ENCODE data around the gene TEKT5.
"Not testable (repeated sequence)": the region's sequence is repeated elsewhere in the genome, so short reads cannot be mapped to it uniquely, and the experiment has no call there.

Gene TEKT5

DNA sequence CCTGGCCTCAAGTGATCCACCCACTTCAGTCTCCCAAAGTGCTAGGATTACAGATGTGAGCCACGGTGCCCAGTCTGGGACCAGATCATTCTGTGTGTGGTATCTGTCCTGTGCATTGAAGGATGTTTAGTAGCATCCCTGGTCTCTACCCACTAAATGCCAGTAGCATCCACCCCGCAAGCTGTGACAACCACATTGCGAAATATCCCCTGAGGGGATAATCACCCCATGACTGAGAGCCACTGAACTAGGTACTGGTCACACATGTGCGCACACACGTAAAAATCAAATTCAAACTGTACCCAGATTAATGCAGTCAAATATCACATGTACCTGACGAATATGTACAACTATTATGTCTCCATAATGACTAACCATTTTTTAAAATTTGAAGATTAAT is 35.8 kb downstream of the TEKT5 start:
- no peak for DNase-seq (ENCODE audit: low spot score)

DNA sequence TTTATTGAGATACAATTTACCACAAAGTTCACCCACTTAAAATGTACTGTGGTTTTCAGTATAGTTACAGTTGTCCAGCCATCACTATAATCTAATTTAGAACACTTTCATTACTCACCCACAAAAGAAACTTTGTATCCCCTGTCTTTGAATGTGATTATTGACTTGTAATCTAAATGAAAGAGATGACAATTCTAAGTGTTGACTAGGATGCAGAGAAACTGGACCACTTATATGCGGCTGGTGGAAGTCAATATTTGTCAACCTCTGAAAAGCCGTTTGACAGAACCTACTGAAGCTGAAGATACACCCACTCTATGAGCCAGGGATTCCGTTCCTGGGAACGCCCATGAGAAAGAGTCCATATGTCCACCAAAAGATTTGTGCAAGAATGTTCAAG is 36.8 kb downstream of the TEKT5 start:
- DNase-seq (ENCODE audit: low spot score) = no peak

DNA sequence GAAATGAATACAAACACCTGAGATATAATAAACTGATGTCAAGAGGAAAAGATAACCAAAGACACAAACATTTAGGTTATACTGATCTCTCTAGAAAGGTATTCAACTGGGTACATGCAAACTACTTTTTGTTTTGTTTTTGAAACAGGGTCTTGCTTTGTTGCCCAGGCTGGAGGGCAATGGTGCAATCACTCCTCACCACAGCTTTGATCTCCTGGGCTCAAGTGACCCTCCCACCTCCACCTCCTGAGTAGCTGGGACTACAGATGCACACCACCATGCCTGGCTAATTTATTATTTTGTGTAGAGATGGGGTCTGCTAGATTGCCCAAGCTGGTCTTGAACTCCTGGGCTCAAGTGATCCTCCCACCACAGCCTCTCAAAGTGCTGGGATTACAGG is 38.1 kb downstream of the TEKT5 start:
- DNase-seq (ENCODE audit: low spot score) = no peak

- no peak for DNase-seq (ENCODE audit: low spot score)
These were observed 39.2 kb downstream of the TEKT5 start for GRCh38 chr16:10655415-10655977.

DNA sequence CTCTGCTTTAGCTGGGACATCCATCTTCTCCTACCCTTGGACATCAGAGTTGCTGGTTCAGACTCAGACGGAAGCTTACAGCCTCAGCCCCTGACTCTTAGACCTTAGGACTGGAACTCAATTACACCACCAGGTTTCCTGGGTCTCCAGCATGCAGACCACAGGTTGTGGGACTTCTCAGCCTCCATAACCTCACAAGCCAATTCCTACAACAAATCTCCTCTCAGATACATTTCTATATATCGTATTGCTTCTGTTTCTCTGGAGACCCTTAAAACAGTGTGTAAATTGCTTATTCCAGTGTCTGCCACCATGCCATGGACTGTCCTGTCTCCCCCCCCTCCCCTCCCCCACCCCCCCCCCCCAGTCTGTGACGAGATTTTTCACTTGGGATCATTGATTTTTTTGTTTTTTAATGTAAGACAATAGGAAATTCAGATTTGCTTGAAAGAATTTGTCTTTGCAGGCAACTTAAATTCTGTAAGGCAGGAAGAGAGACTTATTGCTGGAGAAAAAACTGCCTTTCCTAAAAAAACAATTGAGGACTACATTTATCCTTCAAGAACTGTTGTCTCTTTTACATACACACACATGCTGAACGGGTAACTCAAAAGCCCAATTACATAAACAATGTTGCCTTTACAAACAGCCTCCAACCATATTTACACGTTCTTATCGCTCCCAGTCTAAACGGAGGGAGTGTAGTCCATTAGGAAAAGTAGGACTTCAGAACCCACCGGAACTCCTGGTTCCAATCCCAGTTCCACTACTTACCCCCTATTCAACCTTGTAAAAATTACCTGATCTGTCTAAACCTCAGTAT is 39.9 kb downstream of the TEKT5 start:
- no peak for DNase-seq (ENCODE audit: low spot score)

- DNase-seq (ENCODE audit: low spot score) = no peak
These were observed 41.8 kb downstream of the TEKT5 start for GRCh38 chr16:10652730-10653590.

DNA sequence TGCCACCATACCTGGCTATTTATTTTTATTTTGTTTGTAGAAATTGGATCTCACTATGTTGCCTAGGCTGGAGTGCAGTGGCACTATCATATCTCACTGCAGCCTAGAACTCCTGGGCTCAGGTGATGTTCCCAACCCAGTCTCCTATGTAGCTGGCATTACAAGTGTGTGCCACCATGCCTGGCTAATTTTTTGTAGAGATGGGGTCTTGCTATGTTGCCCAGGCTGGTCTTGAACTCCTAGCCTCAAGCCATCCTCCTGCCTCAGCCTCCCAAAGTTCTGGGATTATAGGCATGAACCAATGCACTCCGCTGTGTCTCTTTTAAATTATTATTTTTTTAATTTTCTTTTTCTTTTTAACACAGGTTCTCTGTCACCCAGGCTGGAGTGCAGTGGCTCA is 45.6 kb downstream of the TEKT5 start:
- not testable (repeated sequence) for DNase-seq (ENCODE audit: low spot score)

DNA sequence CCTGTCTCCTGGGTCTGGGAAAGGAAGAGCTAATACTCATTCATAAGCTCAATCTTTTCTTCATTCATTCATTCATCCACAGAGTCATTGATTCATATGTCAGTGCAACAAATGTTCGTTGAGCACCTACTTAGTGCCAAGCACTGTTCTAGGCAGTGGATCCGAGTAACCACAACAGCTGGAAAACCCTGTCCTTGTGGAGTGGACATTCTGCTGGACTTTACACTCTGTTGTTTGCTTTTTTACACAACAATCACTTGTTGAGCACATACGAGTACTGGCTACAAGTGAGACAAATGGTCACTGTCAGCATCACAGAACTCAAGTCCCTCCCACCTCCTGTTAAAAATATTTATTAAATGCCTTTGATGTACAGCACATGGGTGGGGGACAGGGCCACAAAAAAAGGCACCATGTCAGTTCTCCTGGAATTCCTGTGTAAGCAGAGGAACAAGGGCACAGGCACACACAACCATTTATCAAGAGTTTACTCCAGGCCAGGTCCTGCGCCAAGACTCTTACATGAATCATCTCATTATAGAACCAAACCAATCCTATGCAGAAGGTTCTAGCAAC is 46.9 kb downstream of the TEKT5 start:
- DNase-seq (ENCODE audit: low spot score) = no peak

- DNase-seq (ENCODE audit: low spot score) = no peak
These were observed 47.4 kb downstream of the TEKT5 start for GRCh38 chr16:10647264-10647720.

DNA sequence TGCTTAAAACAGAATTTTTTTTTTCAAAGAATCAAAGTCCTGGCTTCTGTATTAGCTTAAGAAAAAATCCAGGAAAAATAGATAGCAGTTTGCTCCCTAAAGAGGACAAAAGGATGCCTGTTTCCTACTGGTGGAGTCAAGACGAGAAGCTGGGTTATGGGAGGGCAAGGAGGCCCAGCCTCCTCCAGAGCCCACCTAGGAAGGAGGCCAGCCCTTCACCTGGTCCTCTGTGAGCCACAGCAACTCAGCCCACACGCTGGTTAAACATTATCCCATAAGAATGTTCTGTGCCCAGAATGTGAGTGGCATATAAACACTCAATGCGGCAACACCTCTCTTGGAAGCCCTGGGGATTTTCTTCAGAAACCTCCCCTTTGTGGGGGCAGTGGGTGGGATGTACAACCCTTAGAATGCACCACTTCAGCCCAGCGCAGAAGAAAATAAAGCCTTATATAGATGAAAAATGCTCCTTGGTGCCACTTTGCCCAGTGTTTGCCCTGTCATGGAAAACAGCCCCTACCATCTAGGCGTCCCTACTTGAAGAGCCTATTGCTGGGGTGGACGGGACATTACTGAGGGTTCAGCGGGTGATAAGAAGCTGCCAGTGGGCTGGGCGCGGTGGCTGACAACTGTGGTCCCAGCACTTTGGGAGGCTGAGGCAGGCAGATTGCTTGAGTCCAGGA is 48.0 kb downstream of the TEKT5 start:
- no peak for DNase-seq (ENCODE audit: low spot score)

GRCh38 chr16:10646228-10646580 is 48.5 kb downstream of the TEKT5 start:
- no peak for DNase-seq (ENCODE audit: low spot score)

GRCh38 chr16:10644092-10644491 is 50.6 kb downstream of the TEKT5 start:
- DNase-seq (ENCODE audit: low spot score) = no peak

GRCh38 chr16:10642964-10643363 is 51.8 kb downstream of the TEKT5 start:
- no peak for DNase-seq (ENCODE audit: low spot score)

- no peak for DNase-seq (ENCODE audit: low spot score)
These were observed 52.5 kb downstream of the TEKT5 start for GRCh38 chr16:10641953-10642949.

- DNase-seq (ENCODE audit: low spot score) = no peak
These were observed 53.2 kb downstream of the TEKT5 start for GRCh38 chr16:10641555-10641952.

DNA sequence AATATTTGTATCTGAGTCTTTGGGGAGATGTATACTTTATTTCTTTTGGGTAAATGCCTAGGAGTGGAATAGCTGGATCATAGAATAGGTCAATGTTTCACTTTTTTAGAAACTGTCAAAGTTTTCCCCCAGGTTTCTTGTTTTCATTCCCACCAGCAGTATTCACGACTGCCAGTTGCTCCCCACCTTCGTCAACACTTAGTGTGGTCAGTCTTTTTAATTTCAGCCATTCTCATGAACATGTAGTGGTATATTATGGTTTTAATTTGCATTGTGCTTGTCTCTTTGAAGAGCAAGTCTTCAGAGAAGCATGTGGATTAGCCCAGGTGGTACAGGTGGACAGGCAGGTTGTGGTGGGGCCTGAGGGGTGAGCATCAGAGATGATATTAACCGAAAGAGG is 53.8 kb downstream of the TEKT5 start:
- no peak for DNase-seq (ENCODE audit: low spot score)

- DNase-seq (ENCODE audit: low spot score) = no peak
These were observed 56.6 kb downstream of the TEKT5 start for GRCh38 chr16:10638101-10638500.

- DNase-seq (ENCODE audit: low spot score) = no peak
These were observed 57.2 kb downstream of the TEKT5 start for GRCh38 chr16:10637337-10638037.

DNA sequence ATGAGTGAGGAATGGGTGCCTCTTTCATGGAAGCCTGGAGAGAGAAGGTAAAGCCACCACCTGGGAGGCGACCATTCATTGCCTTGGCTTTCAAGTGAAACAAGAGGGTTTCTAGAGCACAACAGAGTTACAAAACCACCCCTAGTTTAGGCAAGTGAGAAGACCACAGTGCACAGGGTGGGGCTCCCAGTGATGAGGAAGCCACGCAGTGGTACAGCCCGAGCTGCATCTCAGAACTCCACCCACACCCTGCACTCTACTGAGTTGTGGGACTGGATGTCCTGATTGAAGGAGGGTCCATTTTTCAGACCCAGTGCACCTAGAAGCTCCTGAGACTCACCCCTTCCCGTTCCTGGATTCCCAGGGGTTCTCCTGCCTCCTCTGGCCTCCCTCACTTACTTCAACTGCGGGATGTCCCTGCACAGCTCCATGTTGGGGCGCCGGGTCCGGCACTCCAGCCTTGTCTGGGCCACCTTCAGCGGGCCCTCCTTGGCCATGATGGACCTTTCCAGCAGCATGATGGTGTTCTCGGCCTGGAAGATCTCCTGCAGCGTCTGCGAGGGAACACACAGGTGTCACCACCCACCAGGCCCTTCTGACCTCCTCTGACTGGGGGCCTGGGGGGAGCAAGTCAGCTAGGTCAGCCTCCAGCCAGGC is 59.2 kb downstream of the TEKT5 start:
- no peak for DNase-seq (ENCODE audit: low spot score)

DNA sequence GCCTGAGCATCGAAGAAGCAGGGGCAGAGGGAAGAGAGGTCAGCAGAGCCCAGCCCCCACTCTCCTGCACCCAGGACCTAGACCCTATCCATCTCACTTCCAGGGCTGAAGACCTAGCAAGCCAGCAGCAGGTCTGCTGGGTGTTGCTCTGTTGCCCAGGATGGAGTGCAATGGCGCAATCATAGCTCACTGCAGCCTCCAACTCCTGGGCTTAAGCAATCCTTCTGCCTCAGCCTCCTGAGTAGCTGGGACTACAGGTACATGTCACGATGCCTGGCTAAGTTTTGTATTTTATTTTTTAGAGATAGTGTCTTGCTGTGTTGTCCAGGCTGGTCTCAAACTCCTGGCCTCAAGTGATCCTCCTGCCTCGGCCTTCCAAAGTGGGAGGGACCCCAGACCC is 61.3 kb downstream of the TEKT5 start:
- DNase-seq (ENCODE audit: low spot score) = not testable (repeated sequence)

Measured in hematopoietic multipotent progenitor cell treated with erythropoietin and hydrocortisone succinate and interleukin-3 and kit ligand, for 15 days (in vitro differentiated cells).